Liver (tissue), 9 donors: ENCODE results near the gene ID3. TPM values are rescaled to one million over a fixed set of nuclear protein-coding genes. Genes with fewer than 3 reads are reported as not detected.

Source experiments
- DNase-seq: peaks from one replicate; pipeline ENCODE4 v3.0.0-alpha.2; 2017; ENCODE audit warnings: low spot score
- H3K27ac ChIP-seq, 2 donors: one replicate each; pipeline ENCODE4 v1.7.0; 2013; ENCODE audit warnings: inconsistent platforms in 2 of 2, low read length in 2 of 2, control low read depth in 1 of 2, low read depth in 1 of 2, mild to moderate bottlenecking in 1 of 2
- H3K27me3 ChIP-seq, 4 donors: one replicate each; pipeline versions ENCODE4 v1.6.1 to v1.7.0; 2013; ENCODE audit warnings: low read length in 3 of 4, inconsistent platforms in 1 of 4, mild to moderate bottlenecking in 1 of 4, moderate library complexity in 1 of 4; ENCODE audit not compliant: control insufficient read depth in 4 of 4, insufficient read depth in 4 of 4
- H3K36me3 ChIP-seq, 4 donors: one replicate each; pipeline versions ENCODE4 v1.6.1 to v1.7.0; 2013; ENCODE audit warnings: low read length in 3 of 4, mild to moderate bottlenecking in 3 of 4, low read depth in 1 of 4, moderate library complexity in 1 of 4; ENCODE audit not compliant: control insufficient read depth in 4 of 4, insufficient read depth in 3 of 4
- H3K4me1 ChIP-seq, 4 donors: one replicate each; pipeline versions ENCODE4 v1.6.1 to v1.7.0; 2013; ENCODE audit warnings: low read length in 3 of 4, mild to moderate bottlenecking in 3 of 4, moderate library complexity in 1 of 4; ENCODE audit not compliant: control insufficient read depth in 4 of 4, insufficient read depth in 4 of 4
- H3K4me3 ChIP-seq, 3 donors: one replicate each; pipeline versions ENCODE4 v1.6.1 to v1.7.0; 2013; ENCODE audit warnings: low read length in 3 of 3, control low read depth in 1 of 3, low read depth in 1 of 3, mild to moderate bottlenecking in 1 of 3
- H3K9ac ChIP-seq, 2 donors: one replicate each; pipeline ENCODE4 v1.7.0; 2013; ENCODE audit warnings: low read length in 2 of 2, mild to moderate bottlenecking in 2 of 2, moderate library complexity in 2 of 2, control low read depth in 1 of 2, low read depth in 1 of 2
- H3K9me3 ChIP-seq, 4 donors: one replicate each; pipeline versions ENCODE4 v1.6.1 to v1.7.0; 2013; ENCODE audit warnings: low read length in 3 of 4; ENCODE audit not compliant: control insufficient read depth in 4 of 4
- EGR1 ChIP-seq, 2 donors: IDR thresholded peaks; 2 replicates each; pipeline ENCODE4 v1.6.1; 2016 to 2018; ENCODE audit warnings: antibody characterized with exemption in 2 of 2, low read depth in 2 of 2
- FOXA1 ChIP-seq: IDR thresholded peaks from 2 replicates; pipeline ENCODE4 v1.6.1; 2016; ENCODE audit warnings: antibody characterized with exemption
- HNF4A ChIP-seq, 2 donors: conservative IDR thresholded peaks; 2 replicates each; pipeline ENCODE4 v1.6.1; 2016; ENCODE audit warnings: antibody characterized with exemption in 2 of 2, mild to moderate bottlenecking in 2 of 2
- HNF4G ChIP-seq: IDR thresholded peaks from 2 replicates; pipeline ENCODE4 v1.6.1; 2016; ENCODE audit warnings: antibody characterized with exemption
- JUND ChIP-seq, 2 donors: IDR thresholded peaks; 2 replicates each; pipeline ENCODE4 v1.6.1; 2016; ENCODE audit warnings: antibody characterized with exemption in 2 of 2
- NR2F2 ChIP-seq: IDR thresholded peaks from 2 replicates; pipeline ENCODE4 v1.6.1; 2016; ENCODE audit warnings: antibody characterized with exemption
- RAD21 ChIP-seq, 2 donors: IDR thresholded peaks; 2 replicates each; pipeline ENCODE4 v1.6.1; 2016; ENCODE audit warnings: antibody characterized with exemption in 2 of 2, mild to moderate bottlenecking in 2 of 2
- RXRA ChIP-seq, 2 donors: IDR thresholded peaks; 2 replicates each; pipeline ENCODE4 v1.6.1; 2017 to 2018; ENCODE audit warnings: antibody characterized with exemption in 2 of 2, mild to moderate bottlenecking in 1 of 2
- YY1 ChIP-seq: IDR thresholded peaks from 2 replicates; pipeline ENCODE4 v1.6.1; 2016; ENCODE audit warnings: antibody characterized with exemption, mild to moderate bottlenecking
- WGBS: extraction: QIAGEN DNeasy Blood & Tissue Kit; methylation state at CpG from one replicate; pipeline ENCODE4 v1.1.7; 2013; 5-methylcytosine and 5-hydroxymethylcytosine counted together
- polyA plus RNA-seq, 2 donors: library from polyadenylated mRNA; stranded (reverse) in 1 of 2; unstranded in 1 of 2; fragments of 200-250 nt in 1 of 2; fragments of >200 nt in 1 of 2; fragmentation: Nextera tagmentation in 1 of 2; extraction: Ambion mirVana in 1 of 2; gene quantifications; one replicate each; pipeline versions ENCODE4 v1.2.1 to v1.2.3, GENCODE V29; 2013 to 2015
- total RNA-seq, 2 donors: library from RNA; depleted of rRNA; stranded (reverse); fragments of >200 nt; gene quantifications; one replicate each; pipeline ENCODE4 v1.2.3, GENCODE V29; 2014
- TF ChIP-seq, protein P1 (sequence below): IDR thresholded peaks from 2 replicates; pipeline ENCODE4 v1.6.1; 2016; ENCODE audit warnings: antibody characterized with exemption
- TF ChIP-seq, protein P2 (sequence below): IDR thresholded peaks from 2 replicates; pipeline ENCODE4 v1.6.1; 2016; ENCODE audit warnings: antibody characterized with exemption, mild to moderate bottlenecking
- TF ChIP-seq, protein P3 (sequence below): IDR thresholded peaks from 2 replicates; pipeline ENCODE4 v1.6.1; 2016; ENCODE audit warnings: antibody characterized with exemption
- TF ChIP-seq, protein P4 (sequence below): fragments of 150-350 bp; IDR thresholded peaks from 2 replicates; pipeline ENCODE4 v1.5.1; 2017; ENCODE audit warnings: improper control_type of control experiment, low read depth, low read length; ENCODE audit not compliant: missing input control
- donor health status: healthy.
- donor health status: healthy.
- donor health status: healthy.
- donor health status: healthy.
- donor health status: healthy.

The ID3 gene
- total and polyA plus RNA-seq, 4 donors: 21.6 to 42.6 (median 37.9) TPM

DNA sequence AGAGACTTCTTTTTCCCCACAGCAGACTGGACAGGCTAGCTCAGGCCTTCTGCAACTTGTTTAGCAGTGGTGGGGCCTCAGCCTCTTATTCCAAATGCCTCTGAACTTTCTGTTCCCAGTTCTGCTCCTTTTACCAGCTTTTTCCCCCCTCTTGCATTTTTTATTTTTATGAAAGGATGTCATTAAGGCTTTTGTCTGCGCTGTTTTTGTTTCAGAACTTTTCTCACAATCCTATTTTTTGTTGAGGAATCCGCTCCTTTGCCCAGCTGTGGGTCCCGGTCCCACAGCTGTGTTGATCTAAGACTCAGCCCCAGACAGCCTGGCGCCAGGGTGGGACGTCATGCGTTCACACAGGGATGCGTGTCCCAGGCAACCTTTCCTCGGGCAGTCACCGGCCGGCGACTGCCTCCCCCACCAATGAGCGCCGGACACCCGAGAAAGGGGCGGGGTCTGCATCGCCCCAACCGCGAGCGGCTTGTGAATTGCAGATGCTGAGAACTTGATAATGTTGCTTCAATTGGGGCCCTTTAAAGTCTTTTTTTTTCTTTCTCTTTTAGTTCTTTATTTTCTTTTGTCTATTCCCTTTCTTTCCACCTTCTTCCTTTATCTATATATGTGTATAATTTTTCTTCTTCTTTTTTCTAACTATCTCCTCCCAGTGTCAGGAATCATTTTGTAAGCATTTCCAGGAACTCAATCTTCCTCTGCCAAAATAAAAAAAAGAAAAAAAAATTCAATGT lies 3.0 kb upstream of the ID3 start (continued):
- TF ChIP-seq HNF4G (no peak), RAD21 (IDR thresholded peaks at IDR 0.05) (no peak), EGR1 (IDR thresholded peaks at IDR 0.05; ENCODE audit: low read depth in 2 of 2) (no peak)
- TF ChIP-seq, protein P1, sequence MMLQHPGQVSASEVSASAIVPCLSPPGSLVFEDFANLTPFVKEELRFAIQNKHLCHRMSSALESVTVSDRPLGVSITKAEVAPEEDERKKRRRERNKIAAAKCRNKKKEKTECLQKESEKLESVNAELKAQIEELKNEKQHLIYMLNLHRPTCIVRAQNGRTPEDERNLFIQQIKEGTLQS: no peak

DNA sequence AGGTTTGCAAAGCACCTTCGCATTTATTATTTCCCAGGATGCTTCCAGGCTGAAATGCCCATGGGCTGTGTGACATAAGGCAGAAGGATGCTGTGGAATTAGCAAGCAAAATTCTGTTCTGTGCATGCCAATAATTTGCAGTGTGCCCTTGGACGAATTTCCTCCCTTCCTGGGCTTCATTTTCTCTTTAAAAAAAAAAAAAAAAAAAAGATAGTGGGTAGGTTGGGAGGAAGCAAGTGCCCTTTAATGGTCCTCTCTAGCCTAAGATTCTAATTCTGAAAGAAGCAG lies 2.5 kb upstream of the ID3 start:
- Histone ChIP-seq H3K9ac (peak overlapping the region in 1 of 2 donors; percentile 4), H3K9me3 (no peaks in the 10 kb centered on the region), H3K27ac (peak overlapping the region; percentile 81 to 84), H3K36me3 (no peaks in the 10 kb centered on the region), H3K4me3 (no peak overlapping the region), H3K27me3 (no peaks in the 10 kb centered on the region), H3K4me1 (peaks cover 2 to 23% (median 14%) of the 10 kb centered on the region in 4 donors)
- TF ChIP-seq HNF4A (conservative IDR thresholded peaks at IDR 0.05) (no peak), RXRA (IDR thresholded peaks at IDR 0.05) (no peak), RAD21 (IDR thresholded peaks at IDR 0.05) (no peak), NR2F2 (no peak), JUND (IDR thresholded peaks at IDR 0.05) (no peak), YY1 (no peak), FOXA1 (no peak), HNF4G (no peak)
- TF ChIP-seq, protein P2, sequence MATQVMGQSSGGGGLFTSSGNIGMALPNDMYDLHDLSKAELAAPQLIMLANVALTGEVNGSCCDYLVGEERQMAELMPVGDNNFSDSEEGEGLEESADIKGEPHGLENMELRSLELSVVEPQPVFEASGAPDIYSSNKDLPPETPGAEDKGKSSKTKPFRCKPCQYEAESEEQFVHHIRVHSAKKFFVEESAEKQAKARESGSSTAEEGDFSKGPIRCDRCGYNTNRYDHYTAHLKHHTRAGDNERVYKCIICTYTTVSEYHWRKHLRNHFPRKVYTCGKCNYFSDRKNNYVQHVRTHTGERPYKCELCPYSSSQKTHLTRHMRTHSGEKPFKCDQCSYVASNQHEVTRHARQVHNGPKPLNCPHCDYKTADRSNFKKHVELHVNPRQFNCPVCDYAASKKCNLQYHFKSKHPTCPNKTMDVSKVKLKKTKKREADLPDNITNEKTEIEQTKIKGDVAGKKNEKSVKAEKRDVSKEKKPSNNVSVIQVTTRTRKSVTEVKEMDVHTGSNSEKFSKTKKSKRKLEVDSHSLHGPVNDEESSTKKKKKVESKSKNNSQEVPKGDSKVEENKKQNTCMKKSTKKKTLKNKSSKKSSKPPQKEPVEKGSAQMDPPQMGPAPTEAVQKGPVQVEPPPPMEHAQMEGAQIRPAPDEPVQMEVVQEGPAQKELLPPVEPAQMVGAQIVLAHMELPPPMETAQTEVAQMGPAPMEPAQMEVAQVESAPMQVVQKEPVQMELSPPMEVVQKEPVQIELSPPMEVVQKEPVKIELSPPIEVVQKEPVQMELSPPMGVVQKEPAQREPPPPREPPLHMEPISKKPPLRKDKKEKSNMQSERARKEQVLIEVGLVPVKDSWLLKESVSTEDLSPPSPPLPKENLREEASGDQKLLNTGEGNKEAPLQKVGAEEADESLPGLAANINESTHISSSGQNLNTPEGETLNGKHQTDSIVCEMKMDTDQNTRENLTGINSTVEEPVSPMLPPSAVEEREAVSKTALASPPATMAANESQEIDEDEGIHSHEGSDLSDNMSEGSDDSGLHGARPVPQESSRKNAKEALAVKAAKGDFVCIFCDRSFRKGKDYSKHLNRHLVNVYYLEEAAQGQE: no peak
- TF ChIP-seq, protein P3, sequence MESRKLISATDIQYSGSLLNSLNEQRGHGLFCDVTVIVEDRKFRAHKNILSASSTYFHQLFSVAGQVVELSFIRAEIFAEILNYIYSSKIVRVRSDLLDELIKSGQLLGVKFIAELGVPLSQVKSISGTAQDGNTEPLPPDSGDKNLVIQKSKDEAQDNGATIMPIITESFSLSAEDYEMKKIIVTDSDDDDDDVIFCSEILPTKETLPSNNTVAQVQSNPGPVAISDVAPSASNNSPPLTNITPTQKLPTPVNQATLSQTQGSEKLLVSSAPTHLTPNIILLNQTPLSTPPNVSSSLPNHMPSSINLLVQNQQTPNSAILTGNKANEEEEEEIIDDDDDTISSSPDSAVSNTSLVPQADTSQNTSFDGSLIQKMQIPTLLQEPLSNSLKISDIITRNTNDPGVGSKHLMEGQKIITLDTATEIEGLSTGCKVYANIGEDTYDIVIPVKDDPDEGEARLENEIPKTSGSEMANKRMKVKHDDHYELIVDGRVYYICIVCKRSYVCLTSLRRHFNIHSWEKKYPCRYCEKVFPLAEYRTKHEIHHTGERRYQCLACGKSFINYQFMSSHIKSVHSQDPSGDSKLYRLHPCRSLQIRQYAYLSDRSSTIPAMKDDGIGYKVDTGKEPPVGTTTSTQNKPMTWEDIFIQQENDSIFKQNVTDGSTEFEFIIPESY: no peak
- TF ChIP-seq, protein P1: no peak
- TF ChIP-seq, protein P4, sequence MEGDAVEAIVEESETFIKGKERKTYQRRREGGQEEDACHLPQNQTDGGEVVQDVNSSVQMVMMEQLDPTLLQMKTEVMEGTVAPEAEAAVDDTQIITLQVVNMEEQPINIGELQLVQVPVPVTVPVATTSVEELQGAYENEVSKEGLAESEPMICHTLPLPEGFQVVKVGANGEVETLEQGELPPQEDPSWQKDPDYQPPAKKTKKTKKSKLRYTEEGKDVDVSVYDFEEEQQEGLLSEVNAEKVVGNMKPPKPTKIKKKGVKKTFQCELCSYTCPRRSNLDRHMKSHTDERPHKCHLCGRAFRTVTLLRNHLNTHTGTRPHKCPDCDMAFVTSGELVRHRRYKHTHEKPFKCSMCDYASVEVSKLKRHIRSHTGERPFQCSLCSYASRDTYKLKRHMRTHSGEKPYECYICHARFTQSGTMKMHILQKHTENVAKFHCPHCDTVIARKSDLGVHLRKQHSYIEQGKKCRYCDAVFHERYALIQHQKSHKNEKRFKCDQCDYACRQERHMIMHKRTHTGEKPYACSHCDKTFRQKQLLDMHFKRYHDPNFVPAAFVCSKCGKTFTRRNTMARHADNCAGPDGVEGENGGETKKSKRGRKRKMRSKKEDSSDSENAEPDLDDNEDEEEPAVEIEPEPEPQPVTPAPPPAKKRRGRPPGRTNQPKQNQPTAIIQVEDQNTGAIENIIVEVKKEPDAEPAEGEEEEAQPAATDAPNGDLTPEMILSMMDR: no peak
- WGBS: 60% methylated on average over 2 of the region's 2 CpGs
- no peak for DNase-seq
